Activated CD4-positive, alpha-beta T cell treated with anti-CD3 and anti-CD28 coated beads, Interleukin-2, amount 10 ng/mL, durations not matched to agents 7 days and 5 days (primary cell): ENCODE measurements around the gene STIM2. TPM values are rescaled to one million over a fixed set of nuclear protein-coding genes. Genes with fewer than 3 reads are reported as not detected.

Source experiments
- CTCF ChIA-PET: fragments of 350-600 bp; sonication (Branson Sonifier 250); formaldehyde crosslinking; loops from one replicate; lab custom pipeline; 2021; ENCODE audit warnings: antibody characterized with exemption; lab: Charles Lee
- POLR2A ChIA-PET: fragments of 350-600 bp; sonication (Branson Sonifier 250); formaldehyde crosslinking; loops from one replicate; lab custom pipeline; 2021; ENCODE audit warnings: antibody characterized with exemption; lab: Charles Lee
- DNase-seq: peaks from one replicate; pipeline ENCODE4 v3.0.0-alpha.2; 2020
- H3K27ac Mint-ChIP-seq: one replicate; pipeline ENCODE4 v1.8.0; 2021; ENCODE audit warnings: mild to moderate bottlenecking, moderate library complexity, mixed read lengths
- H3K27me3 Mint-ChIP-seq: one replicate; pipeline ENCODE4 v1.8.0; 2021; ENCODE audit warnings: mixed read lengths
- H3K36me3 Mint-ChIP-seq: one replicate; pipeline ENCODE4 v1.8.0; 2021; ENCODE audit warnings: low read depth, mixed read lengths
- H3K4me1 Mint-ChIP-seq: one replicate; pipeline ENCODE4 v1.8.0; 2021; ENCODE audit warnings: mixed read lengths
- H3K4me3 Mint-ChIP-seq: one replicate; pipeline ENCODE4 v1.8.0; 2021; ENCODE audit warnings: mild to moderate bottlenecking, moderate library complexity, mixed read lengths
- H3K9me3 Mint-ChIP-seq: one replicate; pipeline ENCODE4 v1.8.0; 2021; ENCODE audit warnings: mixed read lengths
- total RNA-seq, 2 experiments: library from RNA; stranded (reverse); gene quantifications; one replicate each; pipeline ENCODE4 v1.2.3, GENCODE V29; 2021

The STIM2 gene
- total RNA-seq, 2 experiments from 2014 or later = 56.2 to 61.0 TPM

- Mint-ChIP-seq H3K36me3 (peaks cover 22% of the 10 kb centered on the region), H3K4me3 (no peak overlapping the region), H3K4me1 (peaks cover 39% of the 10 kb centered on the region), H3K27ac (no peak overlapping the region), H3K9me3 (no peaks in the 10 kb centered on the region), H3K27me3 (no peaks in the 10 kb centered on the region)
- CTCF ChIA-PET = interaction anchor here (1.1 kb wide), 1 partner anchor 102 kb away, joined by 4 read pairs; no protein-coding TSS in a partner anchor
- DNase-seq = no peak
- POLR2A ChIA-PET = no interaction called here
Observed at GRCh38 chr4:27005501-27005900, 144.9 kb downstream of the STIM2 start.

GRCh38 chr4:27005905-27006590 lies 145.4 kb downstream of the STIM2 start:
- Mint-ChIP-seq H3K36me3 (peaks cover 23% of the 10 kb centered on the region), H3K4me1 (peaks cover 37% of the 10 kb centered on the region), H3K27ac (no peak overlapping the region), H3K9me3 (no peaks in the 10 kb centered on the region), H3K27me3 (no peaks in the 10 kb centered on the region), H3K4me3 (no peak overlapping the region)
- DNase-seq = no peak
- ChIA-PET POLR2A (no interaction called here), CTCF (interaction anchor here (1.1 kb wide), 1 partner anchor 102 kb away, joined by 4 read pairs; no protein-coding TSS in a partner anchor)

DNA sequence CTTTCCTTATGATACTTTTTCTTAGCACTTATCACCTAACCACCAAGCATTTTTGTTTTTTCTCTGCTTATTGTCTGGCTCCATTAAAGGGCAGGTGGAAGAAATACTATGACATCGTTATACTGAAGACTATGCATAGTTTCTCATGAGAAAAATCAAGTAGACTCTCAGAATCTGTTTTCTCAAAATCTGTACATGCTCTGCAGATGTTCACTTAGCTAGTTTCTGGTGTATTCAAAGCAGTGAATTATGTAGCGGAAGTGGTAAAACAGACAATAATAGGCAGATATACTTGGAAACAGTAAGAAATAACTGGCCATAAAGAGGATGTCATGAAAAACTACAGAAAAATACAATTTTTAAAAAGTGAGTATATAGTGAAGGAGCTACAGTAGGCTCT lies 146.0 kb downstream of the STIM2 start:
- H3K36me3 Mint-ChIP-seq = peaks cover 23% of the 10 kb centered on the region
- H3K9me3 Mint-ChIP-seq = no peaks in the 10 kb centered on the region
- no peak overlapping the region for H3K4me3 Mint-ChIP-seq
- ChIA-PET CTCF (interaction anchor here (1.2 kb wide), 1 partner anchor 279 kb away, joined by 3 read pairs; no protein-coding TSS in a partner anchor), POLR2A (no interaction called here)
- peaks cover 36% of the 10 kb centered on the region for H3K4me1 Mint-ChIP-seq
- no peak overlapping the region for H3K27ac Mint-ChIP-seq
- no peak for DNase-seq
- H3K27me3 Mint-ChIP-seq = no peaks in the 10 kb centered on the region

DNA sequence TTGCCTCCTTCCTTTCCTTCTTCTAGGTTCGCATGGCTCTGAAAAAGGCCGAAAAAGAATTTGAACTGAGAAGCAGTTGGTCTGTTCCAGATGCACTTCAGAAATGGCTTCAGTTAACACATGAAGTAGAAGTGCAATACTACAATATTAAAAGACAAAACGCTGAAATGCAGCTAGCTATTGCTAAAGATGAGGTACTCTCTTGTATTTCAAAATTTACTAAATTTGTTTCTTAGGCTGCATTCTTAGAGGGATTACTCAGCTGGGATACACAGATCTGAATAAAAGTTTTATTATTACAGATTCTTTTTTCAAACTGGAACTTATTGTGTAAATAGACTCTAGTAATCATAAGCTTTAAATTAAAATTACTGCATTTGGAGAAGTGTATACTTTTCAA lies 146.9 kb downstream of the STIM2 start:
- no peaks in the 10 kb centered on the region for H3K9me3 Mint-ChIP-seq
- H3K27ac Mint-ChIP-seq = no peak overlapping the region

GRCh38 chr4:27008679-27009078 lies 148.0 kb downstream of the STIM2 start:
- H3K27ac Mint-ChIP-seq = no peak overlapping the region
- peaks cover 18% of the 10 kb centered on the region for H3K36me3 Mint-ChIP-seq

More for the DNA sequence above, 146.9 kb downstream of the STIM2 start:
- no peaks in the 10 kb centered on the region for H3K27me3 Mint-ChIP-seq
- no peak overlapping the region for H3K4me3 Mint-ChIP-seq
- no peak for DNase-seq
- H3K36me3 Mint-ChIP-seq = peaks cover 21% of the 10 kb centered on the region
- POLR2A ChIA-PET = no interaction called here
- CTCF ChIA-PET = interaction anchor here (1.2 kb wide), 1 partner anchor 280 kb away, joined by 3 read pairs; no protein-coding TSS in a partner anchor
- H3K4me1 Mint-ChIP-seq = peaks cover 34% of the 10 kb centered on the region

DNA sequence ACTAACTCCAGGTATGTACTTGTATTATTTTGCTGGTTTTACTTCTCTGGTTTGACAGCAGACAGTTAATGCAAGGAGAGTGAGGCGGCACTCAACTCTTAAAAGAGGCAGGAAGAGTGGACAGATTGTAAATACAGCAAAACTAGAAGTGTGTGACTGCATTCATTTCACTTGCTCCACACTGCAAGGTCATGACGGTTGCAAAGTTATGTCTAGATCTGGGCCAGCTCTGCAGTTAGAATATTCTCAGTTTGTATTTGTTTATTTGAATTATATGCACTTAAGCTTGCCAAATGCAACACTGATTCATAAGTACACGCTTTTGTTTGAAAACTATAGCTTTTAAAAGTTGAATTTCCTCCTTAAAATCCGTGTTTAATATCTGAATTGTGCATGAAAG lies 148.9 kb downstream of the STIM2 start:
- Mint-ChIP-seq H3K36me3 (peaks cover 13% of the 10 kb centered on the region), H3K9me3 (no peaks in the 10 kb centered on the region), H3K4me1 (peaks cover 15% of the 10 kb centered on the region), H3K4me3 (no peak overlapping the region), H3K27ac (no peak overlapping the region), H3K27me3 (no peaks in the 10 kb centered on the region)
- POLR2A ChIA-PET = no interaction called here
- CTCF ChIA-PET = interaction anchor here (1.4 to 2.9 kb wide), 3 partner anchors 10 to 95 kb away, joined by 4 to 15 read pairs (median 5); no protein-coding TSS in a partner anchor
- no peak for DNase-seq

More at GRCh38 chr4:27008679-27009078, 148.0 kb downstream of the STIM2 start:
- ChIA-PET CTCF (interaction anchor here (2.9 kb wide), 1 partner anchor 9 kb away, joined by 15 read pairs; no protein-coding TSS in a partner anchor), POLR2A (no interaction called here)
- Mint-ChIP-seq H3K27me3 (no peaks in the 10 kb centered on the region), H3K4me1 (peaks cover 24% of the 10 kb centered on the region), H3K9me3 (no peaks in the 10 kb centered on the region), H3K4me3 (no peak overlapping the region)
- no peak for DNase-seq

GRCh38 chr4:27010334-27010940 lies 149.8 kb downstream of the STIM2 start:
- Mint-ChIP-seq H3K27me3 (no peaks in the 10 kb centered on the region), H3K4me3 (no peak overlapping the region), H3K4me1 (peaks cover 13% of the 10 kb centered on the region), H3K27ac (peak overlapping the region; percentile 70), H3K36me3 (peaks cover 11% of the 10 kb centered on the region), H3K9me3 (no peaks in the 10 kb centered on the region)
- ChIA-PET CTCF (interaction anchor here (0.6 to 2.9 kb wide), 4 partner anchors 10 to 611 kb away, joined by 3 to 15 read pairs (median 4); no protein-coding TSS in a partner anchor), POLR2A (interaction anchor here (0.6 kb wide), 1 partner anchor 148 kb away, joined by 7 read pairs; no protein-coding TSS in a partner anchor)
- peak; percentile 67 for DNase-seq

- H3K4me3 Mint-ChIP-seq = no peak overlapping the region
- no peak overlapping the region for H3K27ac Mint-ChIP-seq
- DNase-seq = no peak
- ChIA-PET POLR2A (no interaction called here), CTCF (no interaction called here)
- no peaks in the 10 kb centered on the region for H3K9me3 Mint-ChIP-seq
- H3K4me1 Mint-ChIP-seq = peaks cover 13% of the 10 kb centered on the region
- H3K36me3 Mint-ChIP-seq = peaks cover 17% of the 10 kb centered on the region
- H3K27me3 Mint-ChIP-seq = no peaks in the 10 kb centered on the region
Observed at GRCh38 chr4:27011401-27011800, 150.8 kb downstream of the STIM2 start.

DNA sequence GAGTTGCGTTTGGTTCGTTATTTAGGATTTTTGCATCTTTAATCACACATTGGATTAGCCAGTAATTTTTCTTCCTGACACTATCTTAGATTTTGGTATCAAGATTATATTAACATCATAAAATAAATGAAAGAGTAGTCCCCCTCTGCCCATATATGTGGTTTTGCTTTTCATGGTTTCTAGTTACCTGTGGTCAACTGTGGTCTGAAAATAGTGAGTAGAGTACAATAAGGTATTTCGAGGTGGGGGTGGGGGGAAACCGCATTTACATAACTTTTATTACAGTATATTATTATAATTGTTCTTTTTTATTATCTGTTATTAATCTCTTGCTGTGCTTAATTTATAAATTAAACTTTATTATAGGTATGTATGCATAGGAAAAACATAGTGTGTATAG lies 152.4 kb downstream of the STIM2 start:
- DNase-seq = no peak

DNA sequence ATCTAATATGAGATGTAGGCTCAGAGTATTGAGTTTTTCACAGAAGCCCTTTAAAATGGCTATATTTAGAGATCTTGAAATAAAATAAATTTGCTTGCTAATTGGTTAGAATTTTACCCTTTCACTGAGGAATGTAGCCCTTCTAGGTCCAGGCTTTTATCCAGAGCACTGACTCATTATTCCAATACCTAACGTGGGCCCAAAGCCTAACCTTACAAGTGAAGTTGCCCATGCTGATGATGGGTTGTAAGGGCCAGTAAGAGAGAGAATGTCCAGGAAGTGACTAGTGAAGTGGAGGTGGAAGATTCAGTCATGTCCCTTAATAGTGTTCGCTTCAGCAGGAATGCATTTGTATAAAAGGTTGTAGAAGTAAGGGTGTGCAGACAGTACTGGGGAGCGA lies 155.9 kb downstream of the STIM2 start:
- CTCF ChIA-PET = no interaction called here
- H3K27me3 Mint-ChIP-seq = no peaks in the 10 kb centered on the region

More for the DNA sequence above, 152.4 kb downstream of the STIM2 start:
- Mint-ChIP-seq H3K9me3 (no peaks in the 10 kb centered on the region), H3K27ac (no peak overlapping the region), H3K36me3 (peaks cover 31% of the 10 kb centered on the region), H3K4me3 (no peak overlapping the region), H3K27me3 (no peaks in the 10 kb centered on the region), H3K4me1 (peaks cover 25% of the 10 kb centered on the region)
- POLR2A ChIA-PET = no interaction called here
- CTCF ChIA-PET = interaction anchor here (0.6 kb wide), 1 partner anchor 502 kb away, joined by 3 read pairs; no protein-coding TSS in a partner anchor

GRCh38 chr4:27017623-27018022 lies 157.0 kb downstream of the STIM2 start:
- CTCF ChIA-PET = no interaction called here
- peak overlapping the region; percentile 57 for H3K27ac Mint-ChIP-seq
- DNase-seq = no peak
- peaks cover 47% of the 10 kb centered on the region for H3K36me3 Mint-ChIP-seq
- H3K4me3 Mint-ChIP-seq = no peak overlapping the region
- H3K4me1 Mint-ChIP-seq = peaks cover 19% of the 10 kb centered on the region
- POLR2A ChIA-PET = interaction anchor here (0.7 kb wide), 1 partner anchor 158 kb away, joined by 3 read pairs; no protein-coding TSS in a partner anchor
- H3K9me3 Mint-ChIP-seq = no peaks in the 10 kb centered on the region
- no peaks in the 10 kb centered on the region for H3K27me3 Mint-ChIP-seq

More for the DNA sequence above, 155.9 kb downstream of the STIM2 start:
- Mint-ChIP-seq H3K4me3 (no peak overlapping the region), H3K27ac (no peak overlapping the region), H3K4me1 (peaks cover 23% of the 10 kb centered on the region), H3K9me3 (no peaks in the 10 kb centered on the region), H3K36me3 (peaks cover 41% of the 10 kb centered on the region)
- DNase-seq = no peak
- POLR2A ChIA-PET = no interaction called here

- Mint-ChIP-seq H3K36me3 (peaks cover 49% of the 10 kb centered on the region), H3K4me3 (no peak overlapping the region), H3K27me3 (no peaks in the 10 kb centered on the region), H3K4me1 (peaks cover 19% of the 10 kb centered on the region), H3K27ac (no peak overlapping the region), H3K9me3 (no peaks in the 10 kb centered on the region)
- POLR2A ChIA-PET = interaction anchor here (0.7 kb wide), 1 partner anchor 158 kb away, joined by 3 read pairs; no protein-coding TSS in a partner anchor
- CTCF ChIA-PET = no interaction called here
- no peak for DNase-seq
Observed at GRCh38 chr4:27018076-27018475, 157.4 kb downstream of the STIM2 start.

DNA sequence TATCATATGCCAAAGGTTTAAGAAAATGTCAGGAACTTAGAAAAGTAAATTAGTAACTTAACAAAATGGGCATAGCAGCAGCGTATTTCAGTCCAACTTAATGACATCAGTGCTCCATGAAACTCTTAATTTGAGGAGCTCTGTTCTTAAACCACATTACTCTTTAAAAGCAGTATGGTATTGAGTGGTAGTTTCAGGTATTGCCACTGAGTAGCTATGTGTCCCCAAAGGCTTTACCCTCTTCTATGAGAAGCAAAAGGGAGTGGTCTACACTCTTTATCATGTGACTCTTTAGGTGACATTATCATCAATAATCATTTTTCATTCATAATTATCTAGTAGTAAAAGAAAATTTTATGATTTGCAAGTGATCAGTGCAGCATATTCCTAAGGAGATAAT lies 158.3 kb downstream of the STIM2 start:
- Mint-ChIP-seq H3K4me1 (peaks cover 19% of the 10 kb centered on the region), H3K36me3 (peaks cover 55% of the 10 kb centered on the region), H3K27ac (no peak overlapping the region), H3K4me3 (no peak overlapping the region), H3K27me3 (no peaks in the 10 kb centered on the region), H3K9me3 (no peaks in the 10 kb centered on the region)
- POLR2A ChIA-PET = no interaction called here
- DNase-seq = no peak
- CTCF ChIA-PET = interaction anchor here (0.6 kb wide), 2 partner anchors 792 to 991 kb away, joined by 4 to 5 read pairs; no protein-coding TSS in a partner anchor
